NCI-H510A treated with DMSO at 0.1 percent for 48 hours (cell line): ENCODE results near the gene ERMN.

Experiments used
- DNase-seq: peaks from one replicate; lab custom pipeline; 2025; lab: John Stamatoyannopoulos, UW

The ERMN gene

GRCh38 chr2:157329524-157329923 lies 3.9 kb upstream of the ERMN start:
- peak; percentile 63 for DNase-seq

- peak; percentile 38 for DNase-seq
Observed at GRCh38 chr2:157327621-157328500, 2.2 kb upstream of the ERMN start.

GRCh38 chr2:157327200-157327599 lies 1.6 kb upstream of the ERMN start:
- no peak for DNase-seq

GRCh38 chr2:157326698-157327097 lies 1.1 kb upstream of the ERMN start:
- DNase-seq, result no peak

- DNase-seq, result no peak
Observed at GRCh38 chr2:157324331-157324843, 1.2 kb downstream of the ERMN start.

GRCh38 chr2:157322432-157322831 lies 3.2 kb downstream of the ERMN start:
- no peak for DNase-seq

GRCh38 chr2:157321466-157321865 lies 4.2 kb downstream of the ERMN start:
- DNase-seq, result no peak

GRCh38 chr2:157320409-157320808 lies 5.2 kb downstream of the ERMN start:
- DNase-seq, result no peak

GRCh38 chr2:157319795-157320194 lies 5.8 kb downstream of the ERMN start:
- no peak for DNase-seq

- no peak for DNase-seq
Observed at GRCh38 chr2:157318884-157319283, 6.7 kb downstream of the ERMN start.

GRCh38 chr2:157315901-157316300 lies 9.7 kb downstream of the ERMN start:
- DNase-seq, result no peak

GRCh38 chr2:157312866-157313486 lies 12.6 kb downstream of the ERMN start:
- no peak for DNase-seq

- no peak for DNase-seq
Observed at GRCh38 chr2:157311706-157312105, 13.9 kb downstream of the ERMN start.

GRCh38 chr2:157309878-157310277 lies 15.7 kb downstream of the ERMN start:
- no peak for DNase-seq

- DNase-seq, result no peak
Observed at GRCh38 chr2:157307021-157307420, 18.6 kb downstream of the ERMN start.

- no peak for DNase-seq
Observed at GRCh38 chr2:157305723-157306110, 19.9 kb downstream of the ERMN start.

GRCh38 chr2:157304811-157305722 lies 20.6 kb downstream of the ERMN start:
- no peak for DNase-seq

- no peak for DNase-seq
Observed at GRCh38 chr2:157303612-157304011, 22.0 kb downstream of the ERMN start.

- DNase-seq, result peak; percentile 37
Observed at GRCh38 chr2:157302492-157303099, 23.0 kb downstream of the ERMN start.

- DNase-seq, result no peak
Observed at GRCh38 chr2:157301307-157301706, 24.3 kb downstream of the ERMN start.

- DNase-seq, result no peak
Observed at GRCh38 chr2:157296958-157297357, 28.7 kb downstream of the ERMN start.

GRCh38 chr2:157296490-157296889 lies 29.1 kb downstream of the ERMN start:
- no peak for DNase-seq
